Uterus (tissue), 4 donors: Measurements from ENCODE around the gene CRHR2. TPM values are rescaled to one million over a fixed set of nuclear protein-coding genes. Genes with fewer than 3 reads are reported as not detected.

ENCODE experiments used
- DNase-seq, 2 donors: peaks; one replicate each; pipeline ENCODE4 v3.0.0-alpha.2; 2019 to 2020
- H3K27ac ChIP-seq, 2 donors: fragments of 200-600 bp; sonication (generic); 1 replicate in 1 of 2; 2 replicates in 1 of 2; pipeline ENCODE4 v1.5.1; 2016 to 2018
- H3K27me3 ChIP-seq, 2 donors: fragments of 200-600 bp; sonication (generic); one replicate each; pipeline ENCODE4 v1.5.1; 2018 to 2019; ENCODE audit warnings: control low read depth in 1 of 2
- H3K36me3 ChIP-seq, 2 donors: fragments of 200-600 bp; sonication (generic); one replicate each; pipeline ENCODE4 v1.5.1; 2019; ENCODE audit warnings: control low read depth in 1 of 2
- H3K4me1 ChIP-seq, 2 donors: fragments of 200-600 bp; sonication (generic); one replicate each; pipeline ENCODE4 v1.5.1; 2018 to 2019; ENCODE audit warnings: control low read depth in 1 of 2
- H3K4me3 ChIP-seq, 2 donors: fragments of 200-600 bp; sonication (generic); 1 replicate in 1 of 2; 2 replicates in 1 of 2; pipeline ENCODE4 v1.5.1; 2018 to 2019; ENCODE audit warnings: mild to moderate bottlenecking in 1 of 2
- H3K9me3 ChIP-seq, 2 donors: fragments of 200-600 bp; sonication (generic); one replicate each; pipeline ENCODE4 v1.5.1; 2019; ENCODE audit warnings: control low read depth in 1 of 2
- POLR2A ChIP-seq, 2 donors: fragments of 450-650 bp; IDR thresholded peaks; one replicate each; pipeline ENCODE4 v1.6.1; 2016; ENCODE audit warnings: antibody characterized with exemption in 2 of 2, mild to moderate bottlenecking in 1 of 2, moderate library complexity in 1 of 2
- intact Hi-C: fragments of 100-400 bp; cut with DNase I; formaldehyde crosslinking; loops from one replicate; pipeline ENCODE4 v1.15.1; 2023; ENCODE audit warnings: low total_unique reads
- total RNA-seq, 4 donors: library from RNA; depleted of rRNA in 3 of 4; stranded (reverse); fragments of >200 nt in 3 of 4; gene quantifications; one replicate each; pipeline versions ENCODE4 v1.1.0 to v1.2.4, GENCODE V29; 2014 to 2023
- TF ChIP-seq, protein P1 (sequence below), 4 experiments: fragments of 200-600 bp in 2 of 4; fragments of 450-650 bp in 2 of 4; sonication (generic) in 2 of 4; IDR thresholded peaks; one replicate each; pipeline ENCODE4 v1.5.1; 2016 to 2019; ENCODE audit warnings: antibody characterized with exemption in 4 of 4, mild to moderate bottlenecking in 2 of 4, moderate library complexity in 1 of 4
- donor health status: DM: yes; HTN: yes; CAD: no.

Gene CRHR2
- total RNA-seq, 4 donors from 2014 or later, result 0.27 TPM; not detected in 3

DNA sequence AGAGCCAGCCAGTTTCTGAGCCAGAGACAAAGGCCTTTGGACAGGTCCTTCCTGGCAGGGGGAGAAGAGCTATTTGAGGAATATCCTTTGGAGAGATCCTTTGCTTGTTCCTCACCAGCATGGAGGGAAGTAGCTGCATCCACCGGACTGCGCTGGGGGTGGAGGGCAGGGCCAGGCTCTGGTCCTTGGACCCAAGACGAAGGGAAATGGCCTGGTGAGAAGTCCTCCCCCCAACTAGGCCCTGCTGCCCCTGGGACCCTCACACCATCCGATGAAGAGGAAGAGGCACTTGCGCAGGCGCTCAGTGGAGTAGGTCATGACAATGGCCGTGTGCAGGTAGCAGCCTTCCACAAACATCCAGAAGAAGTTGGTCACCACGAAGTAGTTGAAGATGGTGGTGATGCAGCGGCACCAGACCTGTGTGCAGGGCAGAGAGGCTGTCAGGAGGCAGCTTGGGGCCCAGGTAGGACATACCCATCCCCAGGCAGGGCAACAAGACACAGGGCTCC, 19.8 kb downstream of the CRHR2 start:
- Histone ChIP-seq H3K4me1 (no peaks in the 10 kb centered on the region), H3K36me3 (no peaks in the 10 kb centered on the region), H3K27ac (no peak overlapping the region), H3K4me3 (no peak overlapping the region), H3K9me3 (no peaks in the 10 kb centered on the region), H3K27me3 (no peaks in the 10 kb centered on the region)
- intact Hi-C loops, result no loop called here
- no peak for DNase-seq
- TF ChIP-seq, protein P1, sequence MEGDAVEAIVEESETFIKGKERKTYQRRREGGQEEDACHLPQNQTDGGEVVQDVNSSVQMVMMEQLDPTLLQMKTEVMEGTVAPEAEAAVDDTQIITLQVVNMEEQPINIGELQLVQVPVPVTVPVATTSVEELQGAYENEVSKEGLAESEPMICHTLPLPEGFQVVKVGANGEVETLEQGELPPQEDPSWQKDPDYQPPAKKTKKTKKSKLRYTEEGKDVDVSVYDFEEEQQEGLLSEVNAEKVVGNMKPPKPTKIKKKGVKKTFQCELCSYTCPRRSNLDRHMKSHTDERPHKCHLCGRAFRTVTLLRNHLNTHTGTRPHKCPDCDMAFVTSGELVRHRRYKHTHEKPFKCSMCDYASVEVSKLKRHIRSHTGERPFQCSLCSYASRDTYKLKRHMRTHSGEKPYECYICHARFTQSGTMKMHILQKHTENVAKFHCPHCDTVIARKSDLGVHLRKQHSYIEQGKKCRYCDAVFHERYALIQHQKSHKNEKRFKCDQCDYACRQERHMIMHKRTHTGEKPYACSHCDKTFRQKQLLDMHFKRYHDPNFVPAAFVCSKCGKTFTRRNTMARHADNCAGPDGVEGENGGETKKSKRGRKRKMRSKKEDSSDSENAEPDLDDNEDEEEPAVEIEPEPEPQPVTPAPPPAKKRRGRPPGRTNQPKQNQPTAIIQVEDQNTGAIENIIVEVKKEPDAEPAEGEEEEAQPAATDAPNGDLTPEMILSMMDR (IDR thresholded peaks at IDR 0.05), result no peak
- TF ChIP-seq POLR2A (IDR thresholded peaks at IDR 0.05), result no peak

DNA sequence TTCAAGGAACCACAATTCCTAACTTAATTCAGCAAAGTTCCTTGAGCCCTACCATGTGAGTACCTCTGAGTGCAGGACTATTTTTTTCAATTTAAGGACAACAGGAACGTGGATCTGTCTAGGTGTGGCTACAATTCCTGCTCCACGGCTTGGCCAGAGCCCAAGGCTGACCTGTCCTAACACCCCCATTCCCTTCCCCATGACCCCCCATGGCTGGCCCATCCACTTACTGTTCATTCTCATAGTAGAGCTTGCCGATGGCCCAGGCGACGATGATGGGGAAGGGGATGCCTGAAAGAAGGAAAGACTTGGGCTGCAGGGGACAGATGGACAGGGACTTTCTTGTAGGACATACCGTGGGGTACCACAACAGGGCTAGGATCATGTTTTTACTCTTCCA, 20.3 kb downstream of the CRHR2 start:
- no peak for DNase-seq
- no peaks in the 10 kb centered on the region for H3K9me3 ChIP-seq
- H3K27me3 ChIP-seq, result no peaks in the 10 kb centered on the region
- no peak overlapping the region for H3K4me3 ChIP-seq
- no peaks in the 10 kb centered on the region for H3K4me1 ChIP-seq
- intact Hi-C loops, result no loop called here
- H3K27ac ChIP-seq, result no peak overlapping the region
- no peaks in the 10 kb centered on the region for H3K36me3 ChIP-seq
- no peak for TF ChIP-seq POLR2A (IDR thresholded peaks at IDR 0.05)
- TF ChIP-seq, protein P1 (IDR thresholded peaks at IDR 0.05), result no peak

DNA sequence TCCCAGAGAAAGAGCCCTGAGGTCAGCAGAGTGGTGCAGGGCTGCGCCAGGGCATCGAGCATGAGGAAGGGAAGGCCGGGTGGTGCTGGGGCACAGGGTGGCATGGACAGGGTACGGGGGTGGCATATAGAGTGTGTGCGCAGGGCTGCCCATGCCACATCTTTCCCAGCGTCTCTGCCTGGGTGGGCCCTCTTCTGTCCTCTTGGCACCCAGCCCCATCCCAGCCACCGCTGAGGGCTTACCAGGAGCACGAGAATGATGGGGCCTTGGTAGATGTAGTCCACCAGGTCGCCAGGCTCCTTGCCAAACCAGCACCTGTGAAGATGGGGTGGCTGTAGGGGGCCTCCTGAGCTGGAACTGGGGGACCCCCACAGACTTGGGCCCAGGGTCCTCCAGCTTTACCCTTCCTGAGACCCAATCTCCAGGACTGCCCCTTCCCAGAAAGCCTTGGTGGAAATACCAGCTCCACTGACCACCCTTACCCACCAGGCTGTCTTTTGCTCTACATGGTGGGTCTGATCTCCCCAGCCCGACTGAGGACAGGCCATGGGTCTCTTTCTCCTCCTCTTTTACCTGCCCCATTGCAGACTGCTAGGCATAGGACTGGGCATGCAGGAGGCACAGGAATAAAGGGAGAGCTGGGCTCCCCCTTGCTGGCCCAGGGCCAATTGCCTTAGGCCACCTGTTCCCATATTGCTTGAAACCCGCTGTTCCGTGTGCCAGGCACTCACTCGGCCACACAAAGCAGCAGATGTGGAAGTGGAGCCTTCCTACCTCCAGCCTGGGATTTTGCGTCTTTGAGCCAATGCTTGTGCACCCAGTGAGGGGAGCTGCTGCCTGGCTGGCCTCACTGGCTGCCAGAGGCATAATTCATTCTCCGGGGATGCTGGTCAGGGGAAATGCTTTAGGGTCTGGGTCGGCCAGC, 21.7 kb downstream of the CRHR2 start:
- Histone ChIP-seq H3K9me3 (no peaks in the 10 kb centered on the region), H3K27ac (no peak overlapping the region), H3K4me1 (no peaks in the 10 kb centered on the region), H3K4me3 (no peak overlapping the region), H3K36me3 (no peaks in the 10 kb centered on the region), H3K27me3 (no peaks in the 10 kb centered on the region)
- intact Hi-C loops, result no loop called here
- no peak for DNase-seq
- TF ChIP-seq POLR2A (IDR thresholded peaks at IDR 0.05), result no peak
- TF ChIP-seq, protein P1 (IDR thresholded peaks at IDR 0.05), result no peak

DNA sequence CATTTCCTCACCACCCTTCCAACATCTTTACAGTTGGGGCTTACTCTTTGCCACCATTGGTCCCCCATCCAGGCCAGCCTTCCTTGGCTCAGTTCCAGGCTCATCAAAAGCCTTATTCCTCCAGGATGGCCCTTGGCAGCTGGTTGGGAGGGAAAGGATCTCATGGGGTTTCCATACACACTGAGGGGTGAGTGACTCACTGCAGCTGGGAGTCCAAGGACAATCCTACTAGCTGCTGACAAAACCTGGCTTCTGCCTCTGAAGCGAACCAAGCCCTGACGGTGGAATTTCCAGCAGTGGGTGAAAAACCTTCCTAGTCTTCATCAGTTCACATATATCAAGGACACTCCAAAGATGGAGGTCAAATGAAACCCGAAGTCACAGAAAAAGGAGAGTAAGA, 22.9 kb downstream of the CRHR2 start:
- intact Hi-C loops, result no loop called here

More for the DNA sequence above, 22.9 kb downstream of the CRHR2 start:
- Histone ChIP-seq H3K27ac (no peak overlapping the region), H3K36me3 (no peaks in the 10 kb centered on the region), H3K9me3 (no peaks in the 10 kb centered on the region), H3K4me1 (no peaks in the 10 kb centered on the region), H3K27me3 (no peaks in the 10 kb centered on the region), H3K4me3 (no peak overlapping the region)
- no peak for DNase-seq
- TF ChIP-seq POLR2A (IDR thresholded peaks at IDR 0.05), result no peak
- TF ChIP-seq, protein P1 (IDR thresholded peaks at IDR 0.05), result no peak
